Measurements from ENCODE around the gene DOCK1.

DOCK1 gene

GRCh38 chr10:127221281-127221680, 316.1 kb downstream of the DOCK1 start:
- no peak for DNase-seq (ENCODE audit: low read depth)

- no peak for DNase-seq (ENCODE audit: low read depth)
Observed at GRCh38 chr10:127227027-127227426, 321.8 kb downstream of the DOCK1 start.

- no peak for DNase-seq (ENCODE audit: low read depth)
Observed at GRCh38 chr10:127227663-127228062, 322.4 kb downstream of the DOCK1 start.

GRCh38 chr10:127228195-127228787, 323.1 kb downstream of the DOCK1 start:
- peak; percentile 27 for DNase-seq (ENCODE audit: low read depth)

- no peak for DNase-seq (ENCODE audit: low read depth)
Observed at GRCh38 chr10:127234306-127234800, 329.1 kb downstream of the DOCK1 start.

- no peak for DNase-seq (ENCODE audit: low read depth)
Observed at GRCh38 chr10:127236266-127236665, 331.0 kb downstream of the DOCK1 start.

GRCh38 chr10:127242914-127243313, 337.7 kb downstream of the DOCK1 start:
- DNase-seq (ENCODE audit: low read depth) = no peak

GRCh38 chr10:127243490-127244272, 338.5 kb downstream of the DOCK1 start:
- peak; percentile 12 for DNase-seq (ENCODE audit: low read depth)

GRCh38 chr10:127245456-127245855, 340.2 kb downstream of the DOCK1 start:
- no peak for DNase-seq (ENCODE audit: low read depth)

GRCh38 chr10:127250031-127250430, 344.8 kb downstream of the DOCK1 start:
- no peak for DNase-seq (ENCODE audit: low read depth)

- no peak for DNase-seq (ENCODE audit: low read depth)
Observed at GRCh38 chr10:127252818-127253217, 347.6 kb downstream of the DOCK1 start.

GRCh38 chr10:127254276-127254675, 349.0 kb downstream of the DOCK1 start:
- no peak for DNase-seq (ENCODE audit: low read depth)

- DNase-seq (ENCODE audit: low read depth) = no peak
Observed at GRCh38 chr10:127257395-127257794, 352.2 kb downstream of the DOCK1 start.

GRCh38 chr10:127259347-127259746, 354.1 kb downstream of the DOCK1 start:
- no peak for DNase-seq (ENCODE audit: low read depth)

- no peak for DNase-seq (ENCODE audit: low read depth)
Observed at GRCh38 chr10:127262606-127263005, 357.4 kb downstream of the DOCK1 start.

GRCh38 chr10:127265288-127265687, 360.1 kb downstream of the DOCK1 start:
- no peak for DNase-seq (ENCODE audit: low read depth)

GRCh38 chr10:127266431-127266830, 361.2 kb downstream of the DOCK1 start:
- no peak for DNase-seq (ENCODE audit: low read depth)

- no peak for DNase-seq (ENCODE audit: low read depth)
Observed at GRCh38 chr10:127267442-127267841, 362.2 kb downstream of the DOCK1 start.

GRCh38 chr10:127272076-127272475, 366.8 kb downstream of the DOCK1 start:
- DNase-seq (ENCODE audit: low read depth) = no peak

GRCh38 chr10:127275272-127275671, 370.0 kb downstream of the DOCK1 start:
- DNase-seq (ENCODE audit: low read depth) = no peak

- DNase-seq (ENCODE audit: low read depth) = no peak
Observed at GRCh38 chr10:127275793-127276450, 370.7 kb downstream of the DOCK1 start.

GRCh38 chr10:127276794-127277462, 371.7 kb downstream of the DOCK1 start:
- no peak for DNase-seq (ENCODE audit: low read depth)

Data from amniotic epithelial cell (primary cell).